ENCODE measurements around the gene NR2E1. TPM values are rescaled to one million over a fixed set of nuclear protein-coding genes. Genes with fewer than 3 reads are reported as not detected.

The NR2E1 gene
- total and polyA plus RNA-seq, 2 experiments from 2014 or later, result not detected

GRCh38 chr6:108164815-108165706, 761 bp upstream of the NR2E1 start:
- Histone ChIP-seq H3K4me3 (peak overlapping the region; percentile 62), H3K4me2 (peak overlapping the region; percentile 90), H3K4me1 (ENCODE audit: insufficient read depth) (peaks cover 68% of the 10 kb centered on the region), H3K79me2 (replicated peaks; ENCODE audit: insufficient read depth) (no peaks in the 10 kb centered on the region), H3K27me3 (ENCODE audit: insufficient read depth) (peaks cover 100% of the 10 kb centered on the region), H2AFZ (peak overlapping the region; percentile 83), H3K9me2 (ENCODE audit: insufficient read depth) (no peaks in the 10 kb centered on the region), H3K27ac (ENCODE audit: low read depth) (no peak overlapping the region), H4K20me1 (replicated peaks; ENCODE audit: insufficient read depth) (peaks cover 16% of the 10 kb centered on the region), H3K36me3 (ENCODE audit: insufficient read depth) (no peaks in the 10 kb centered on the region; the same call in 1 of the 2 replicates), H3F3A (replicated peaks; ENCODE audit: low read depth) (peaks cover 63% of the 10 kb centered on the region)
- Mint-ChIP-seq H3K9me3 (peaks cover 3% of the 10 kb centered on the region; the same call in 1 of the 3 replicates), H3K36me3 (ENCODE audit: low read depth) (no peaks in the 10 kb centered on the region), H3K27ac (no peak overlapping the region), H3K4me1 (peaks cover 54% of the 10 kb centered on the region), H3K27me3 (ENCODE audit: insufficient read depth, low read depth, poor library complexity) (peaks cover 99% of the 10 kb centered on the region), H3K4me3 (peak overlapping the region; percentile 61)
- ATAC-seq (peak; percentile 14), DNase-seq (ENCODE audit: low spot score) (peak; percentile 78)
- no peak for TF ChIP-seq EZH2phosphoT487 (IDR thresholded peaks at IDR 0.05; ENCODE audit: unreplicated experiment)
- TF ChIP-seq, protein P1, sequence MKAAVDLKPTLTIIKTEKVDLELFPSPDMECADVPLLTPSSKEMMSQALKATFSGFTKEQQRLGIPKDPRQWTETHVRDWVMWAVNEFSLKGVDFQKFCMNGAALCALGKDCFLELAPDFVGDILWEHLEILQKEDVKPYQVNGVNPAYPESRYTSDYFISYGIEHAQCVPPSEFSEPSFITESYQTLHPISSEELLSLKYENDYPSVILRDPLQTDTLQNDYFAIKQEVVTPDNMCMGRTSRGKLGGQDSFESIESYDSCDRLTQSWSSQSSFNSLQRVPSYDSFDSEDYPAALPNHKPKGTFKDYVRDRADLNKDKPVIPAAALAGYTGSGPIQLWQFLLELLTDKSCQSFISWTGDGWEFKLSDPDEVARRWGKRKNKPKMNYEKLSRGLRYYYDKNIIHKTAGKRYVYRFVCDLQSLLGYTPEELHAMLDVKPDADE (IDR thresholded peaks at IDR 0.05), result no peak
- TF ChIP-seq CREB1 (CRISPR knock-in tag; IDR thresholded peaks at IDR 0.05; ENCODE audit: low read depth), result no peak
- TF ChIP-seq CTCF (conservative IDR thresholded peaks at IDR 0.05; ENCODE audit: low read depth in 2 of 2), result no peak
- TF ChIP-seq NANOG (IDR thresholded peaks at IDR 0.05; ENCODE audit: borderline replicate concordance), result no peak
- no peak for TF ChIP-seq POLR2AphosphoS5 (IDR thresholded peaks at IDR 0.05; ENCODE audit: low read depth)
- TF ChIP-seq EZH2 (IDR thresholded peaks at IDR 0.05; ENCODE audit: low read depth, unreplicated experiment), result peak; percentile 60
- no peak for TF ChIP-seq REST (IDR thresholded peaks at IDR 0.05; ENCODE audit: unreplicated experiment)
